Neural cell (in vitro differentiated cells): ENCODE results near the gene RGS5.

Experiments used
- EP300 ChIP-seq: fragments of 450-650 bp; conservative IDR thresholded peaks from 2 replicates; pipeline ENCODE4 v1.6.1; 2014; ENCODE audit warnings: antibody characterized with exemption, mild to moderate bottlenecking, moderate library complexity; ENCODE audit not compliant: poor library complexity, severe bottlenecking
- EZH2 ChIP-seq: fragments of 200-600, 300-800 bp; shearing (Covaris generic), sonication (generic); IDR thresholded peaks from 2 replicates; pipeline ENCODE4 v1.6.1; 2014; ENCODE audit warnings: antibody characterized with exemption, low read length, borderline replicate concordance, mild to moderate bottlenecking; ENCODE audit not compliant: insufficient read depth, poor library complexity, severe bottlenecking
- POLR2AphosphoS5 ChIP-seq: IDR thresholded peaks from 2 replicates; pipeline ENCODE4 v1.6.1; 2012
- SMC3 ChIP-seq: fragments of 450-650 bp; conservative IDR thresholded peaks from 2 replicates; pipeline ENCODE4 v1.6.1; 2014; ENCODE audit warnings: antibody characterized with exemption, mild to moderate bottlenecking, moderate library complexity; ENCODE audit not compliant: poor library complexity
- TAF1 ChIP-seq: IDR thresholded peaks from 2 replicates; pipeline ENCODE4 v1.6.1; 2012; ENCODE audit warnings: low read depth
- TF ChIP-seq, protein P1 (sequence below): fragments of 450-650 bp; IDR thresholded peaks from 2 replicates; pipeline ENCODE4 v1.5.1; 2014; ENCODE audit warnings: antibody characterized with exemption, mild to moderate bottlenecking, moderate library complexity; ENCODE audit not compliant: poor library complexity, severe bottlenecking

DNA sequence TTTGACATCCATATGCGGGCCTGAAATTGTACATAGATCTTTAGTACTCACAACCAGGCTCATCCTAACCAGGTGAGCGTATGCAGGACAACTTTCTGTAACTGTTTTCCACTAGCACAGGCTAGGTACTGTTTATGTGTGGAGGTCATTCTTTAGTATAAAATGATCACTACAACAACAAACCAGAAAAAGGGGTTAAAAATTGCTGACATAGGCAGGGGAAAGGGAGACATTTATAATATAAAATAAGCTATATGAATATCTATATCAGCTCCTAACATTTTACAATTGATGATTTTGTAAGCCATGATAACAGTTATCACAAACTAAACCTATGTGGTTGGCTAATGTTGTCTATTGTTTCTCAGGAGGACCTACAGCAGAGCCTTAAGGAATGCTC is 37.6 kb downstream of the RGS5 start:
- no peak for TF ChIP-seq EZH2
- TF ChIP-seq, protein P1, sequence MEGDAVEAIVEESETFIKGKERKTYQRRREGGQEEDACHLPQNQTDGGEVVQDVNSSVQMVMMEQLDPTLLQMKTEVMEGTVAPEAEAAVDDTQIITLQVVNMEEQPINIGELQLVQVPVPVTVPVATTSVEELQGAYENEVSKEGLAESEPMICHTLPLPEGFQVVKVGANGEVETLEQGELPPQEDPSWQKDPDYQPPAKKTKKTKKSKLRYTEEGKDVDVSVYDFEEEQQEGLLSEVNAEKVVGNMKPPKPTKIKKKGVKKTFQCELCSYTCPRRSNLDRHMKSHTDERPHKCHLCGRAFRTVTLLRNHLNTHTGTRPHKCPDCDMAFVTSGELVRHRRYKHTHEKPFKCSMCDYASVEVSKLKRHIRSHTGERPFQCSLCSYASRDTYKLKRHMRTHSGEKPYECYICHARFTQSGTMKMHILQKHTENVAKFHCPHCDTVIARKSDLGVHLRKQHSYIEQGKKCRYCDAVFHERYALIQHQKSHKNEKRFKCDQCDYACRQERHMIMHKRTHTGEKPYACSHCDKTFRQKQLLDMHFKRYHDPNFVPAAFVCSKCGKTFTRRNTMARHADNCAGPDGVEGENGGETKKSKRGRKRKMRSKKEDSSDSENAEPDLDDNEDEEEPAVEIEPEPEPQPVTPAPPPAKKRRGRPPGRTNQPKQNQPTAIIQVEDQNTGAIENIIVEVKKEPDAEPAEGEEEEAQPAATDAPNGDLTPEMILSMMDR: no peak
- no peak for TF ChIP-seq EP300
- TF ChIP-seq TAF1: no peak
- TF ChIP-seq POLR2AphosphoS5: no peak
- no peak for TF ChIP-seq SMC3
